ENCODE results near the gene KCNQ4. TPM values are rescaled to one million over a fixed set of nuclear protein-coding genes. Genes with fewer than 3 reads are reported as not detected.

KCNQ4 gene
- polyA plus RNA-seq, 1 donor = 2.2 TPM

GRCh38 chr1:40833979-40834378 is 50.4 kb downstream of the KCNQ4 start:
- H3K9me3 ChIP-seq (ENCODE audit: control insufficient read depth, low read depth, low read length) = peaks cover 5% of the 10 kb centered on the region
- DNase-seq = no peak
- no CpG with 5 or more reads among the region's 1 CpG for WGBS (ENCODE audit: insufficient coverage, low lambda C conversion rate)
- peaks cover 5% of the 10 kb centered on the region for H3K27me3 ChIP-seq (ENCODE audit: control insufficient read depth, insufficient read depth, low read length)
- no peak overlapping the region for H3K4me3 ChIP-seq (ENCODE audit: low read length)
- no peaks in the 10 kb centered on the region for H3K4me1 ChIP-seq (ENCODE audit: control insufficient read depth, insufficient read depth, low read length)
- H3K27ac ChIP-seq (ENCODE audit: low read length) = no peak overlapping the region
- H3K36me3 ChIP-seq (ENCODE audit: control insufficient read depth, insufficient read depth, low read length) = no peaks in the 10 kb centered on the region

DNA sequence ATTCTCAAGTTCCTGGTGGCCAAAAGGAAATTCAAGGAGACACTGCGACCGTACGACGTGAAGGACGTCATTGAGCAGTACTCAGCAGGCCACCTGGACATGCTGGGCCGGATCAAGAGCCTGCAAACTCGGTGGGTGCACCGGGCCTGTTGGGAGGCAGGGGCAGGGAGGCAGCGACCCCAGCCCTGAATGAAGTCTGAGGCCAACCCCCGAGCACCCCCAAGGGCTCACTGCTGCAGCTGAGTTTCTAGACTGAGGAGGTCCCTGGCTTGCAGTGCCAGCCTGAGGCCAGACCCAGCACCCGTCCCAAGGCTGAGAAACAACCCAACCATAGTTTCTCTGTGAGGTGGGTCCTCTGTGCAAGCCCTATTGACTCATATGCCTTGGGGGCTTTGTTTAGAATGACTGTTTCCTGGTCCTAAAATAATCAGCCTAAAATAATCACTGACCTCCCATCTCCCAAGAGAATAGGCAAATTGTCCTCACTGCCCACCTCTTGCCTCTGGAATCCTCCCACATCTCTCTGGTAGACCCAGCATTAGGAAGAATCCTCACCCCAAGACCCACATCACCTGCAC is 51.5 kb downstream of the KCNQ4 start:
- Histone ChIP-seq H3K27ac (ENCODE audit: low read length) (no peak overlapping the region), H3K36me3 (ENCODE audit: control insufficient read depth, insufficient read depth, low read length) (no peaks in the 10 kb centered on the region), H3K4me1 (ENCODE audit: control insufficient read depth, insufficient read depth, low read length) (no peaks in the 10 kb centered on the region), H3K9me3 (ENCODE audit: control insufficient read depth, low read depth, low read length) (peaks cover 5% of the 10 kb centered on the region), H3K4me3 (ENCODE audit: low read length) (no peak overlapping the region), H3K27me3 (ENCODE audit: control insufficient read depth, insufficient read depth, low read length) (peaks cover 5% of the 10 kb centered on the region)
- WGBS (ENCODE audit: insufficient coverage, low lambda C conversion rate) = no CpG with 5 or more reads among the region's 11 CpGs
- no peak for DNase-seq

DNA sequence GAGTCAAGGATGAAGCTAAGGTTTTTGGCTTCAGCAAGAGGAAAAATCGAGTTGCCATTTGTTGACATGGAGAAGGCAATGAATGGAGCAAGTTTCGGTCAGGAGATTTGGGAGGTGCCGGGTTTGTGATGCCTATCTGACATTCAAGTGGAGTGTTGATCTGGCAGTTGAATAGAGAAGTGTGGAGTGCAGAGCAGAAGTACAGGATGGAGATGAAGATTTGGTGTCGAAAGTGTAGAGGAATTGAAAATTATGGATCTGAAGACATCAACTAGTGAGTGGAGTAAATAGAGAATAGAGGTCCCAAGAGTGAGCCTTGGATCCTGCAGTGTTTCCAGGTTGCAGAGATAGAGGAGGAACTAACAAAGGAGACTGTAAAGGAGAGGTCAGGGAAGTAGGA is 52.7 kb downstream of the KCNQ4 start:
- Histone ChIP-seq H3K4me3 (ENCODE audit: low read length) (no peak overlapping the region), H3K27ac (ENCODE audit: low read length) (no peak overlapping the region), H3K4me1 (ENCODE audit: control insufficient read depth, insufficient read depth, low read length) (no peaks in the 10 kb centered on the region), H3K9me3 (ENCODE audit: control insufficient read depth, low read depth, low read length) (peaks cover 5% of the 10 kb centered on the region), H3K27me3 (ENCODE audit: control insufficient read depth, insufficient read depth, low read length) (peaks cover 5% of the 10 kb centered on the region), H3K36me3 (ENCODE audit: control insufficient read depth, insufficient read depth, low read length) (no peaks in the 10 kb centered on the region)
- 100% methylated on average over 2 of the region's 4 CpGs for WGBS (ENCODE audit: insufficient coverage, low lambda C conversion rate)
- no peak for DNase-seq

DNA sequence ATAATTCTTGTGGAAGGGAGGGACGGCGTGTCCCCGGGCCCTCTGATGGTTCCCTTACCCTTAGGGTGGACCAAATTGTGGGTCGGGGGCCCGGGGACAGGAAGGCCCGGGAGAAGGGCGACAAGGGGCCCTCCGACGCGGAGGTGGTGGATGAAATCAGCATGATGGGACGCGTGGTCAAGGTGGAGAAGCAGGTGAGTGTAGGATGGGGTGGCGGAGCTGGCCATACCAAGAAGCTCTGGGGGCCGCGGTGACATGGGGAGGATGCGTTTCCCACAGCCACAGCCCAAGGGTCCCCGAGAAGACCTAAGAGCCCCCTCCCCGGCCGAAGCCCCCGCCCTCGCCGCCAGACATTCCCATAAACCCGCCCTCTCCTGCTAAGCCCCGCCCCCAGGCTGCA is 54.0 kb downstream of the KCNQ4 start:
- Histone ChIP-seq H3K27ac (ENCODE audit: low read length) (no peak overlapping the region), H3K36me3 (ENCODE audit: control insufficient read depth, insufficient read depth, low read length) (no peaks in the 10 kb centered on the region), H3K4me3 (ENCODE audit: low read length) (no peak overlapping the region), H3K4me1 (ENCODE audit: control insufficient read depth, insufficient read depth, low read length) (no peaks in the 10 kb centered on the region), H3K27me3 (ENCODE audit: control insufficient read depth, insufficient read depth, low read length) (peaks cover 5% of the 10 kb centered on the region), H3K9me3 (ENCODE audit: control insufficient read depth, low read depth, low read length) (peaks cover 5% of the 10 kb centered on the region)
- 80% methylated on average over 3 of the region's 24 CpGs for WGBS (ENCODE audit: insufficient coverage, low lambda C conversion rate)
- no peak for DNase-seq

GRCh38 chr1:40838045-40838979 is 54.7 kb downstream of the KCNQ4 start:
- Histone ChIP-seq H3K36me3 (ENCODE audit: control insufficient read depth, insufficient read depth, low read length) (no peaks in the 10 kb centered on the region), H3K4me1 (ENCODE audit: control insufficient read depth, insufficient read depth, low read length) (no peaks in the 10 kb centered on the region), H3K9me3 (ENCODE audit: control insufficient read depth, low read depth, low read length) (peaks cover 5% of the 10 kb centered on the region), H3K4me3 (ENCODE audit: low read length) (no peak overlapping the region), H3K27me3 (ENCODE audit: control insufficient read depth, insufficient read depth, low read length) (peaks cover 5% of the 10 kb centered on the region), H3K27ac (ENCODE audit: low read length) (no peak overlapping the region)
- no peak for DNase-seq
- WGBS (ENCODE audit: insufficient coverage, low lambda C conversion rate) = no CpG with 5 or more reads among the region's 60 CpGs

DNA sequence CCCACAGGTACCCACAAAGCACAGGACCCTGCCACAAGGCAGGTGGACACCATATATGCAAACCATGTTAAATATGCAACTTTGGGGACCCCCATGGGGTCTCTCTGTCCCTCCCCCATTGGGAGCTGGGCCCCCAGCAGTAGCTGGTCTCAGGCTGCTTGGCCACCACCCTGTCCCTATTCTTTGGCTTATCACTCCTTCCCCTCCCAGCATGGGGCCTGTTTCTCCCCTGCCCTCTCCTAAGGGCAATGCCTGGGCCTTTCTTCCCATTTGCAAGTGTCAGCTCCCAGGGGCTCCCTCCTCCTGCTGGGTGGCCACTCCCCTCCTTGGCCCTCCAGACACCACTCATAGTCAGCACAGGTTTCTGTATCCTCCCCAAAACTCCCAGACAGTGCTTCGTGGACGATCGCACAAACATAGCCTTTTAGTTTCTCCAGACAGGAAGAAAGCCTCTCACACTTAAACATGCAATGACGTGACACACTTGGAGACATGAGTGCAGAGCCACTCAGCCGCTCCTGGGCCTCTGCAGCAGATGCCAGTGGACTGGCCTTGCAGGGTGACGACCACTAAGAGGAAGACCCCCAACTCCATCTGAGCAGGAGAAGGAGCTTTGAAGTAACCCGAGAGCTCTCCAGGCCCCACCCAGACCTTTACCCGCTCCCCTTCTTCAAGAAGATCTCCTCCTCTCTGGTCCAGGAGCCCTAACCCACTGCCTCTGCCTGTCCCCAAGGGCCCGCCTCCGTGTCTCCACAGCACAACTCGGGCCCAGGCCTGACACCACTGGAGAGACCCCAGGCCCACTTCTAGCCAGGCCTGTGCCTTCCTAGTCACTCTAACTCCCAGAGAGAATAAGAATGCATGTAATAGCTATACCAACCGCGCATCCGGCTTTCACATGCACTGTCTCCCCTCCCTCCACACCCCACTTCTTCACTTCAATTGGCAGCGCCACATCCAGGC is 55.7 kb downstream of the KCNQ4 start:
- H3K27me3 ChIP-seq (ENCODE audit: control insufficient read depth, insufficient read depth, low read length) = peaks cover 5% of the 10 kb centered on the region
- H3K36me3 ChIP-seq (ENCODE audit: control insufficient read depth, insufficient read depth, low read length) = no peaks in the 10 kb centered on the region
- H3K27ac ChIP-seq (ENCODE audit: low read length) = no peak overlapping the region
- no peak for DNase-seq
- H3K9me3 ChIP-seq (ENCODE audit: control insufficient read depth, low read depth, low read length) = peaks cover 5% of the 10 kb centered on the region
- no peak overlapping the region for H3K4me3 ChIP-seq (ENCODE audit: low read length)
- WGBS (ENCODE audit: insufficient coverage, low lambda C conversion rate) = 100% methylated on average over 1 of the region's 15 CpGs
- peaks cover 4% of the 10 kb centered on the region for H3K4me1 ChIP-seq (ENCODE audit: control insufficient read depth, insufficient read depth, low read length)

GRCh38 chr1:40839943-40840335 is 56.4 kb downstream of the KCNQ4 start:
- H3K36me3 ChIP-seq (ENCODE audit: control insufficient read depth, insufficient read depth, low read length) = no peaks in the 10 kb centered on the region
- WGBS (ENCODE audit: insufficient coverage, low lambda C conversion rate) = no CpG with 5 or more reads among the region's 5 CpGs
- H3K27me3 ChIP-seq (ENCODE audit: control insufficient read depth, insufficient read depth, low read length) = peaks cover 5% of the 10 kb centered on the region
- H3K4me1 ChIP-seq (ENCODE audit: control insufficient read depth, insufficient read depth, low read length) = peaks cover 8% of the 10 kb centered on the region
- H3K4me3 ChIP-seq (ENCODE audit: low read length) = no peak overlapping the region
- DNase-seq = no peak
- H3K27ac ChIP-seq (ENCODE audit: low read length) = no peak overlapping the region
- peaks cover 5% of the 10 kb centered on the region for H3K9me3 ChIP-seq (ENCODE audit: control insufficient read depth, low read depth, low read length)

- peaks cover 5% of the 10 kb centered on the region for H3K9me3 ChIP-seq (ENCODE audit: control insufficient read depth, low read depth, low read length)
- DNase-seq = no peak
- H3K36me3 ChIP-seq (ENCODE audit: control insufficient read depth, insufficient read depth, low read length) = no peaks in the 10 kb centered on the region
- no peak overlapping the region for H3K4me3 ChIP-seq (ENCODE audit: low read length)
- H3K27me3 ChIP-seq (ENCODE audit: control insufficient read depth, insufficient read depth, low read length) = peaks cover 5% of the 10 kb centered on the region
- no peak overlapping the region for H3K27ac ChIP-seq (ENCODE audit: low read length)
- WGBS (ENCODE audit: insufficient coverage, low lambda C conversion rate) = no CpG with 5 or more reads among the region's 6 CpGs
- peaks cover 8% of the 10 kb centered on the region for H3K4me1 ChIP-seq (ENCODE audit: control insufficient read depth, insufficient read depth, low read length)
These were observed 57.1 kb downstream of the KCNQ4 start for GRCh38 chr1:40840526-40841323.

GRCh38 chr1:40841602-40842001 is 58.0 kb downstream of the KCNQ4 start:
- no CpG with 5 or more reads among the region's 7 CpGs for WGBS (ENCODE audit: insufficient coverage, low lambda C conversion rate)

More at GRCh38 chr1:40841602-40842001, 58.0 kb downstream of the KCNQ4 start:
- DNase-seq = no peak
- Histone ChIP-seq H3K27ac (ENCODE audit: low read length) (no peak overlapping the region), H3K4me3 (ENCODE audit: low read length) (no peak overlapping the region), H3K27me3 (ENCODE audit: control insufficient read depth, insufficient read depth, low read length) (peaks cover 5% of the 10 kb centered on the region), H3K4me1 (ENCODE audit: control insufficient read depth, insufficient read depth, low read length) (peaks cover 8% of the 10 kb centered on the region), H3K36me3 (ENCODE audit: control insufficient read depth, insufficient read depth, low read length) (no peaks in the 10 kb centered on the region), H3K9me3 (ENCODE audit: control insufficient read depth, low read depth, low read length) (peaks cover 5% of the 10 kb centered on the region)

Measured in large intestine (tissue), 3 donors.